Ascending aorta (tissue), 2 donors: ENCODE measurements around the gene CD47. TPM values are rescaled to one million over a fixed set of nuclear protein-coding genes. Genes with fewer than 3 reads are reported as not detected.

Source experiments
- DNase-seq, 2 donors: peaks; one replicate each; pipeline ENCODE4 v3.0.0-alpha.2; 2019; ENCODE audit warnings: low spot score in 2 of 2
- H3K27ac ChIP-seq, 2 donors: fragments of 200-600 bp; sonication (generic); one replicate each; pipeline ENCODE4 v1.5.1; 2016 to 2017; ENCODE audit warnings: mild to moderate bottlenecking in 1 of 2
- H3K27me3 ChIP-seq: fragments of 200-600 bp; sonication (generic); one replicate; pipeline ENCODE4 v1.5.1; 2017
- H3K36me3 ChIP-seq, 2 donors: fragments of 200-600 bp; sonication (generic); one replicate each; pipeline ENCODE4 v1.5.1; 2016
- H3K4me1 ChIP-seq, 2 donors: fragments of 200-600 bp; sonication (generic); one replicate each; pipeline ENCODE4 v1.5.1; 2016 to 2017; ENCODE audit warnings: mild to moderate bottlenecking in 1 of 2
- H3K4me3 ChIP-seq, 2 donors: fragments of 200-600 bp; sonication (generic); one replicate each; pipeline ENCODE4 v1.5.1; 2016 to 2017; ENCODE audit warnings: mild to moderate bottlenecking in 1 of 2
- H3K9me3 ChIP-seq, 2 donors: fragments of 200-600 bp; sonication (generic); one replicate each; pipeline ENCODE4 v1.5.1; 2016
- CTCF ChIP-seq, 3 experiments: fragments of 200-600 bp in 2 of 3; fragments of 450-650 bp in 1 of 3; sonication (generic) in 2 of 3; IDR thresholded peaks; one replicate each; pipeline ENCODE4 v1.5.1; 2016 to 2019; ENCODE audit warnings: antibody characterized with exemption in 3 of 3, mild to moderate bottlenecking in 1 of 3, moderate library complexity in 1 of 3
- intact Hi-C: fragments of 100-400 bp; cut with DNase I; formaldehyde crosslinking; loops from one replicate; pipeline ENCODE4 v1.15.1; 2023
- total RNA-seq: library from RNA; depleted of rRNA; stranded (reverse); fragments of >200 nt; gene quantifications from one replicate; pipeline ENCODE4 v1.1.0, GENCODE V29; 2016

The CD47 gene
- total RNA-seq, 1 donor from 2014 or later: 24.5 TPM

GRCh38 chr3:108122276-108122675 is 31.4 kb upstream of the CD47 start:
- no peak overlapping the region for H3K4me3 ChIP-seq
- H3K27ac ChIP-seq: no peak overlapping the region
- H3K36me3 ChIP-seq: no peaks in the 10 kb centered on the region
- H3K27me3 ChIP-seq: no peaks in the 10 kb centered on the region
- intact Hi-C loops: no loop called here
- no peak for TF ChIP-seq CTCF (IDR thresholded peaks at IDR 0.05)
- no peaks in the 10 kb centered on the region for H3K4me1 ChIP-seq
- no peak for DNase-seq
- no peaks in the 10 kb centered on the region for H3K9me3 ChIP-seq

DNA sequence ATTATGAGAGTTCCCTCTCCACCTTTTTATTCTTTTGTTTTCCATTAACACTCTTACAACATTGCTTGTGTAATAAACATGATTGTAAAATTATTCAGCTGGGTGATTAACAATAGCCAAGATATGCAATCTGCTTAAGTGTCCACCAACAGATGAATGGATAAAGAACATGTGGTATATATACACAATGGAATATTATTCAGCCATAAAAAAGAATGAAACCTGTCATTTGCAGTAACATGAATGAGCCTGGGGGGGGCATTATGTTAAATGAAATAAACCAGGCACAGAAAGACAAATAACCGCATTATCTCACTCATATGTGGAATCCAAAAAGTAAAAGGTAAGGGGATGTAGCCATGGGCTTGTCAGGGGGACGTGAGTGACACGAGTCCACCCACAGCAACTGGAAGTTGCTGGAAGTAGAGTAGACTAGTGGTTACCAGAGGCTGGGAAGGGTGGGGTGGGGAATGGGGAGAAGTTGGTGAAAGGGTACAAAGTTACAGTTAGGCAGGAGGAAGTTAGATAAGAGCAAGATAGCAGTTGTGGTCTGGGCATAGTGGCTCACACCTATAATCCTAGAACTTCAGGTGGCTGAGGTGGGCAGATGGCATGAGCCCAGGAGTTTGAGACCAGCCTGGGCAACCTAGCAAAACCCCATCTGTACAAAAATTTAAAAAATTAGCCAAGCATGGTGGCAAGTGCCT is 28.7 kb upstream of the CD47 start:
- intact Hi-C loops: no loop called here

GRCh38 chr3:108118038-108118768 is 27.4 kb upstream of the CD47 start:
- Histone ChIP-seq H3K27ac (no peak overlapping the region), H3K9me3 (no peaks in the 10 kb centered on the region), H3K36me3 (no peaks in the 10 kb centered on the region), H3K27me3 (no peaks in the 10 kb centered on the region), H3K4me1 (no peaks in the 10 kb centered on the region), H3K4me3 (no peak overlapping the region)
- intact Hi-C loops: no loop called here
- DNase-seq: no peak
- TF ChIP-seq CTCF (IDR thresholded peaks at IDR 0.05): no peak

More for the DNA sequence above, 28.7 kb upstream of the CD47 start:
- no peak overlapping the region for H3K27ac ChIP-seq
- no peak for DNase-seq
- no peak overlapping the region for H3K4me3 ChIP-seq
- H3K4me1 ChIP-seq: no peaks in the 10 kb centered on the region
- TF ChIP-seq CTCF (IDR thresholded peaks at IDR 0.05): no peak
- H3K9me3 ChIP-seq: no peaks in the 10 kb centered on the region
- H3K27me3 ChIP-seq: no peaks in the 10 kb centered on the region
- no peaks in the 10 kb centered on the region for H3K36me3 ChIP-seq

GRCh38 chr3:108117241-108117775 is 26.5 kb upstream of the CD47 start:
- Histone ChIP-seq H3K36me3 (no peaks in the 10 kb centered on the region), H3K9me3 (no peaks in the 10 kb centered on the region), H3K4me3 (no peak overlapping the region), H3K27me3 (no peaks in the 10 kb centered on the region), H3K27ac (no peak overlapping the region), H3K4me1 (no peaks in the 10 kb centered on the region)
- no peak for TF ChIP-seq CTCF (IDR thresholded peaks at IDR 0.05)
- intact Hi-C loops: no loop called here
- DNase-seq: no peak

DNA sequence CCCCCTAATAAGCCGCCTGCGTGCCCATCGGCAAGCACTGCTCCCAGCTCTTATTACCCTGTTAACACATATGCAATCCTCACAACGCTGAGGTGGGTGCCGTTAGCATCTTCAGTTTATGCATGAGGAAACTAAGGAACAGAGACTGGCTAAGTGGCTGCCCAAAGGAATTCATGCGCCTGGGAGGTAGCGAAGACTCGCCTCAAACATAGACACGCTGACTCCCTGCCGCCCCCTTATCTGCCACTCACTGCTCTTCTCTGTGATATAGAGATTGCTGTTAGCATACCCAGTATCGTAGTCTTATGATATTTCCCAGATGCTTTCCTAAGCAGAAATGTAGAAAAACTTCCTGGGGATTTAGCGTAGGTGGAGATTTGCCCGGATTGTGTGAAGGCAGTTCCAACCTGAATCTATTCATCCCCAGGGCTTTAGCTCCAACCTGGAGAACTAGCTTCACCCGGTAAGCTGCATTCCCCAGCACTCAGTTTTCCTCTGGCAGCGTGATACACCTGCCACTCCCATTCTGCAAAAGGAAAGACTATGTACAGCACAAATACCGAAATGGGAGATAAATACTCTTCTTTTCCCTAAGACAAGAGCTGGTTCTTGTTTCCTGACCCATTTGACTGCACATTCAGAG is 23.7 kb upstream of the CD47 start:
- Histone ChIP-seq H3K36me3 (no peaks in the 10 kb centered on the region), H3K27ac (no peak overlapping the region), H3K9me3 (no peaks in the 10 kb centered on the region), H3K4me1 (no peaks in the 10 kb centered on the region), H3K27me3 (no peaks in the 10 kb centered on the region), H3K4me3 (no peak overlapping the region)
- no peak for TF ChIP-seq CTCF (IDR thresholded peaks at IDR 0.05)
- no peak for DNase-seq
- intact Hi-C loops: no loop called here
